DOHH2 (cell line): Measurements from ENCODE around the gene ATP6V0D1.
A peak's percentile ranks its signal among the peaks of the same experiment; 100 is the strongest.

Experiments used
- H3F3A ChIP-seq: fragments of 200-600 bp; sonication (generic), shearing (Covaris generic); 2 replicates; pipeline ENCODE4 v1.6.0; 2016; ENCODE audit warnings: antibody characterized with exemption, mild to moderate bottlenecking; ENCODE audit not compliant: control insufficient read depth, insufficient read depth
- H3K27ac ChIP-seq: fragments of 200-600 bp; sonication (generic); 2 replicates; pipeline ENCODE4 v1.5.1; 2014; ENCODE audit warnings: low read depth, mild to moderate bottlenecking, low read length, moderate library complexity
- H3K27me3 ChIP-seq: fragments of 200-600 bp; sonication (generic); 2 replicates; pipeline ENCODE4 v1.6.1; 2014; ENCODE audit warnings: mild to moderate bottlenecking, low read length, mixed read lengths; ENCODE audit not compliant: control insufficient read depth
- H3K36me3 ChIP-seq: fragments of 200-600 bp; sonication (generic); 2 replicates; pipeline ENCODE4 v1.6.1; 2014; ENCODE audit warnings: mild to moderate bottlenecking, low read length, moderate library complexity, mixed read lengths; ENCODE audit not compliant: control insufficient read depth
- H3K4me1 ChIP-seq: fragments of 200-600 bp; sonication (generic); 2 replicates; pipeline ENCODE4 v1.6.1; 2014; ENCODE audit warnings: mild to moderate bottlenecking, low read length, mixed read lengths; ENCODE audit not compliant: control insufficient read depth
- H3K4me2 ChIP-seq: fragments of 200-600 bp; sonication (generic); 2 replicates; pipeline ENCODE4 v1.6.0; 2014; ENCODE audit warnings: mild to moderate bottlenecking, low read length, moderate library complexity
- H3K4me3 ChIP-seq: fragments of 200-600 bp; sonication (generic); 2 replicates; pipeline ENCODE4 v1.5.1; 2014; ENCODE audit warnings: mild to moderate bottlenecking, low read length, mixed read lengths
- H3K79me2 ChIP-seq: fragments of 200-600 bp; sonication (generic); 2 replicates; pipeline ENCODE4 v1.6.1; 2014; ENCODE audit warnings: mild to moderate bottlenecking, low read length, mixed read lengths; ENCODE audit not compliant: control insufficient read depth
- H3K9me2 ChIP-seq: fragments of 200-600 bp; sonication (generic); replicated peaks from 2 replicates; pipeline ENCODE4 v1.6.1; 2014; ENCODE audit warnings: mild to moderate bottlenecking, low read length, mixed read lengths; ENCODE audit not compliant: control insufficient read depth
- H3K9me3 ChIP-seq: fragments of 200-600 bp; sonication (generic); 2 replicates; pipeline ENCODE4 v1.6.1; 2014; ENCODE audit warnings: antibody characterized with exemption, low read length, mixed read lengths; ENCODE audit not compliant: control insufficient read depth, insufficient read depth
- H4K20me1 ChIP-seq: fragments of 200-600 bp; sonication (generic); 2 replicates; pipeline ENCODE4 v1.6.0; 2014; ENCODE audit warnings: low read depth, mild to moderate bottlenecking, antibody characterized with exemption, low read length, moderate library complexity; ENCODE audit not compliant: control insufficient read depth, insufficient read depth
- CTCF ChIP-seq: fragments of 200-600 bp; sonication (generic); IDR thresholded peaks from one replicate; pipeline ENCODE4 v1.5.1; 2014; ENCODE audit warnings: antibody characterized with exemption, mild to moderate bottlenecking, low read depth, low read length; ENCODE audit not compliant: poor library complexity, severe bottlenecking
- EZH2phosphoT487 ChIP-seq: fragments of 200-600 bp; sonication (generic); IDR thresholded peaks from 2 replicates; pipeline ENCODE4 v1.6.1; 2017; ENCODE audit warnings: borderline replicate concordance, mild to moderate bottlenecking, antibody characterized with exemption, low read length, moderate library complexity, mixed read lengths

The ATP6V0D1 gene

GRCh38 chr16:67528870-67529581, 48.1 kb upstream of the ATP6V0D1 start:
- H3K4me2 ChIP-seq: peak overlapping the region; percentile 98
- peaks cover 53% of the 10 kb centered on the region for H3K4me1 ChIP-seq
- H3F3A ChIP-seq: peaks cover 12% of the 10 kb centered on the region
- peak overlapping the region; percentile 89; the same call in 1 of the 2 replicates for H3K27ac ChIP-seq
- H3K9me2 ChIP-seq: no peaks in the 10 kb centered on the region
- H3K9me3 ChIP-seq: no peaks in the 10 kb centered on the region
- TF ChIP-seq CTCF (no peak), EZH2phosphoT487 (no peak)
- H3K4me3 ChIP-seq: peak overlapping the region; percentile 85
- H4K20me1 ChIP-seq: 0 out of 2 replicates have a peak, but pooled peaks cover 4% of the 10 kb centered on the region
- no peaks in the 10 kb centered on the region for H3K36me3 ChIP-seq
- H3K27me3 ChIP-seq: peaks cover 9% of the 10 kb centered on the region
- peaks cover 8% of the 10 kb centered on the region for H3K79me2 ChIP-seq

GRCh38 chr16:67528222-67528869, 47.4 kb upstream of the ATP6V0D1 start, which contains the start of gene RIPOR1:
Gene RIPOR1, plus strand, starts transcription at chr16:67528829. Its CDS starts 9,618 bp downstream, at chr16:67538447.
- H3K9me3 ChIP-seq: no peaks in the 10 kb centered on the region
- H3K4me2 ChIP-seq: peak within 1 kb of the TSS; percentile 98
- no peaks in the 10 kb centered on the region for H3K36me3 ChIP-seq
- peak within 1 kb of the TSS; percentile 89 for H3K27ac ChIP-seq
- H3K79me2 ChIP-seq: peaks cover 8% of the 10 kb centered on the region
- H3K4me3 ChIP-seq: peak within 1 kb of the TSS; percentile 85
- H3F3A ChIP-seq: peaks cover 12% of the 10 kb centered on the region
- H3K4me1 ChIP-seq: peaks cover 51% of the 10 kb centered on the region
- no peak for TF ChIP-seq CTCF
- TF ChIP-seq EZH2phosphoT487: no peak
- no peaks in the 10 kb centered on the region for H3K9me2 ChIP-seq
- 0 out of 2 replicates have a peak, but pooled peaks cover 4% of the 10 kb centered on the region for H4K20me1 ChIP-seq
- peaks cover 9% of the 10 kb centered on the region for H3K27me3 ChIP-seq

GRCh38 chr16:67526149-67526791, 45.3 kb upstream of the ATP6V0D1 start:
- H3F3A ChIP-seq: peaks cover 6% of the 10 kb centered on the region
- no peak overlapping the region for H3K27ac ChIP-seq
- H3K4me3 ChIP-seq: no peak overlapping the region
- TF ChIP-seq EZH2phosphoT487: no peak
- TF ChIP-seq CTCF: no peak
- H3K27me3 ChIP-seq: peaks cover 9% of the 10 kb centered on the region
- H3K79me2 ChIP-seq: peaks cover 4% of the 10 kb centered on the region
- H3K4me2 ChIP-seq: no peak overlapping the region
- no peaks in the 10 kb centered on the region for H3K9me2 ChIP-seq
- no peaks in the 10 kb centered on the region for H3K36me3 ChIP-seq
- no peaks in the 10 kb centered on the region for H3K9me3 ChIP-seq
- no peaks in the 10 kb centered on the region for H4K20me1 ChIP-seq
- H3K4me1 ChIP-seq: peaks cover 36% of the 10 kb centered on the region
